HG03196 (cell line): ENCODE results near the gene CCDC188.

Source experiments
- ATAC-seq: cut with Tn5 transposase; IDR thresholded peaks from one replicate; pipeline ENCODE4 v1.9.1; 2021; ENCODE audit not compliant: unreplicated experiment

Gene CCDC188

GRCh38 chr22:20123366-20124082 lies 27.3 kb downstream of the CCDC188 start:
- no peak for ATAC-seq

GRCh38 chr22:20121856-20122415 lies 28.9 kb downstream of the CCDC188 start:
- ATAC-seq = no peak

- no peak for ATAC-seq
These were observed 32.4 kb downstream of the CCDC188 start for GRCh38 chr22:20118300-20119020.

- ATAC-seq = no peak
These were observed 33.1 kb downstream of the CCDC188 start for GRCh38 chr22:20117633-20118299.

- ATAC-seq = peak; percentile 69
These were observed 33.8 kb downstream of the CCDC188 start, which contains the start of gene TRMT2A for GRCh38 chr22:20116951-20117632. TSS of gene TRMT2A (minus strand) at chr22:20117226. CDS start at chr22:20116906, 320 bp downstream.

- ATAC-seq = no peak
These were observed 34.4 kb downstream of the CCDC188 start for GRCh38 chr22:20116376-20116950.

- no peak for ATAC-seq
These were observed 35.0 kb downstream of the CCDC188 start, which contains the start of gene RANBP1 for GRCh38 chr22:20115691-20116375. TSS of gene RANBP1 (plus strand) at chr22:20116104. CDS start at chr22:20116185, 81 bp downstream.

GRCh38 chr22:20114506-20115475 lies 36.1 kb downstream of the CCDC188 start:
- no peak for ATAC-seq

GRCh38 chr22:20113551-20114310 lies 37.1 kb downstream of the CCDC188 start:
- ATAC-seq = no peak

- ATAC-seq = no peak
These were observed 38.0 kb downstream of the CCDC188 start for GRCh38 chr22:20112623-20113511.

- ATAC-seq = no peak
These were observed 38.9 kb downstream of the CCDC188 start for GRCh38 chr22:20111689-20112622.

GRCh38 chr22:20111045-20111688 lies 39.7 kb downstream of the CCDC188 start:
- no peak for ATAC-seq

GRCh38 chr22:20110359-20110985 lies 40.4 kb downstream of the CCDC188 start:
- no peak for ATAC-seq

GRCh38 chr22:20109411-20110358 lies 41.2 kb downstream of the CCDC188 start:
- ATAC-seq = no peak
